ENCODE measurements around the gene CCM2.
"Not testable (repeated sequence)": the region's sequence is repeated elsewhere in the genome, so short reads cannot be mapped to it uniquely, and the experiment has no call there.

Gene CCM2

GRCh38 chr7:44983742-44984477 is 16.1 kb upstream of the CCM2 start:
- DNase-seq = no peak

GRCh38 chr7:44984478-44984758 is 15.6 kb upstream of the CCM2 start:
- DNase-seq = no peak

- no peak for DNase-seq
Observed at GRCh38 chr7:44985033-44985695, 14.8 kb upstream of the CCM2 start.

- no peak for DNase-seq
Observed at GRCh38 chr7:44985900-44986217, 14.1 kb upstream of the CCM2 start.

GRCh38 chr7:44986218-44987053 is 13.6 kb upstream of the CCM2 start:
- DNase-seq = peak; percentile 95

GRCh38 chr7:44987457-44987856 is 12.5 kb upstream of the CCM2 start:
- DNase-seq = no peak

- no peak for DNase-seq
Observed at GRCh38 chr7:44987996-44988395, 12.0 kb upstream of the CCM2 start.

GRCh38 chr7:44988701-44989100 is 11.3 kb upstream of the CCM2 start:
- DNase-seq = no peak

GRCh38 chr7:44989132-44989531 is 10.9 kb upstream of the CCM2 start:
- DNase-seq = no peak

GRCh38 chr7:44990109-44991023 is 9.6 kb upstream of the CCM2 start:
- DNase-seq = no peak

- not testable (repeated sequence) for DNase-seq
Observed at GRCh38 chr7:44992004-44992795, 7.8 kb upstream of the CCM2 start.

GRCh38 chr7:44994877-44995554 is 5.0 kb upstream of the CCM2 start:
- no peak for DNase-seq

GRCh38 chr7:44995555-44996493 is 4.2 kb upstream of the CCM2 start:
- DNase-seq = no peak

GRCh38 chr7:44998153-44998871 is 1.7 kb upstream of the CCM2 start:
- DNase-seq = no peak

GRCh38 chr7:44999245-45000092 is 532 bp upstream of the CCM2 start:
- DNase-seq = peak; percentile 100

GRCh38 chr7:45001138-45001694 is 1.2 kb downstream of the CCM2 start:
- no peak for DNase-seq

- DNase-seq = no peak
Observed at GRCh38 chr7:45001826-45002225, 1.8 kb downstream of the CCM2 start.

GRCh38 chr7:45003789-45004188 is 3.8 kb downstream of the CCM2 start:
- DNase-seq = no peak
